Neural cell (in vitro differentiated cells): ENCODE measurements around the gene SPR.

Source experiments
- EZH2 ChIP-seq: fragments of 200-600, 300-800 bp; shearing (Covaris generic), sonication (generic); IDR thresholded peaks from 2 replicates; pipeline ENCODE4 v1.6.1; 2014; ENCODE audit warnings: antibody characterized with exemption, low read length, borderline replicate concordance, mild to moderate bottlenecking; ENCODE audit not compliant: insufficient read depth, poor library complexity, severe bottlenecking
- POLR2AphosphoS5 ChIP-seq: IDR thresholded peaks from 2 replicates; pipeline ENCODE4 v1.6.1; 2012
- TF ChIP-seq, protein P1 (sequence below): fragments of 450-650 bp; IDR thresholded peaks from 2 replicates; pipeline ENCODE4 v1.5.1; 2014; ENCODE audit warnings: antibody characterized with exemption, mild to moderate bottlenecking, moderate library complexity; ENCODE audit not compliant: poor library complexity, severe bottlenecking

- TF ChIP-seq POLR2AphosphoS5 (no peak), EZH2 (no peak)
- TF ChIP-seq, protein P1, sequence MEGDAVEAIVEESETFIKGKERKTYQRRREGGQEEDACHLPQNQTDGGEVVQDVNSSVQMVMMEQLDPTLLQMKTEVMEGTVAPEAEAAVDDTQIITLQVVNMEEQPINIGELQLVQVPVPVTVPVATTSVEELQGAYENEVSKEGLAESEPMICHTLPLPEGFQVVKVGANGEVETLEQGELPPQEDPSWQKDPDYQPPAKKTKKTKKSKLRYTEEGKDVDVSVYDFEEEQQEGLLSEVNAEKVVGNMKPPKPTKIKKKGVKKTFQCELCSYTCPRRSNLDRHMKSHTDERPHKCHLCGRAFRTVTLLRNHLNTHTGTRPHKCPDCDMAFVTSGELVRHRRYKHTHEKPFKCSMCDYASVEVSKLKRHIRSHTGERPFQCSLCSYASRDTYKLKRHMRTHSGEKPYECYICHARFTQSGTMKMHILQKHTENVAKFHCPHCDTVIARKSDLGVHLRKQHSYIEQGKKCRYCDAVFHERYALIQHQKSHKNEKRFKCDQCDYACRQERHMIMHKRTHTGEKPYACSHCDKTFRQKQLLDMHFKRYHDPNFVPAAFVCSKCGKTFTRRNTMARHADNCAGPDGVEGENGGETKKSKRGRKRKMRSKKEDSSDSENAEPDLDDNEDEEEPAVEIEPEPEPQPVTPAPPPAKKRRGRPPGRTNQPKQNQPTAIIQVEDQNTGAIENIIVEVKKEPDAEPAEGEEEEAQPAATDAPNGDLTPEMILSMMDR = no peak
Measured at GRCh38 chr2:72900191-72900825, 13.1 kb downstream of the SPR start.
